IPS-20b (cell line): ENCODE measurements around the gene RCAN2.

Source experiments
- H3K27ac ChIP-seq: one replicate; pipeline ENCODE4 v1.5.1; 2013; ENCODE audit warnings: low read length
- H3K27me3 ChIP-seq: 2 replicates; pipeline ENCODE4 v1.6.1; 2013; ENCODE audit warnings: mild to moderate bottlenecking, low read length, inconsistent platforms; ENCODE audit not compliant: insufficient read depth
- H3K36me3 ChIP-seq: 2 replicates; pipeline ENCODE4 v1.6.1; 2013; ENCODE audit warnings: low read depth, mild to moderate bottlenecking, inconsistent platforms, low read length, moderate library complexity; ENCODE audit not compliant: insufficient read depth
- H3K4me1 ChIP-seq: 2 replicates; pipeline ENCODE4 v1.6.1; 2013; ENCODE audit warnings: mild to moderate bottlenecking, control low read depth, inconsistent platforms, low read length, moderate library complexity; ENCODE audit not compliant: insufficient read depth
- H3K4me3 ChIP-seq: 2 replicates; pipeline ENCODE4 v1.5.1; 2013; ENCODE audit warnings: mild to moderate bottlenecking, low read length, inconsistent platforms
- H3K9ac ChIP-seq: 2 replicates; pipeline ENCODE4 v1.6.1; 2013; ENCODE audit warnings: low read depth, mild to moderate bottlenecking, inconsistent platforms, low read length, moderate library complexity
- H3K9me3 ChIP-seq: 2 replicates; pipeline ENCODE4 v1.6.1; 2013; ENCODE audit warnings: mild to moderate bottlenecking, low read depth, low read length, inconsistent platforms; ENCODE audit not compliant: insufficient read depth

The RCAN2 gene

DNA sequence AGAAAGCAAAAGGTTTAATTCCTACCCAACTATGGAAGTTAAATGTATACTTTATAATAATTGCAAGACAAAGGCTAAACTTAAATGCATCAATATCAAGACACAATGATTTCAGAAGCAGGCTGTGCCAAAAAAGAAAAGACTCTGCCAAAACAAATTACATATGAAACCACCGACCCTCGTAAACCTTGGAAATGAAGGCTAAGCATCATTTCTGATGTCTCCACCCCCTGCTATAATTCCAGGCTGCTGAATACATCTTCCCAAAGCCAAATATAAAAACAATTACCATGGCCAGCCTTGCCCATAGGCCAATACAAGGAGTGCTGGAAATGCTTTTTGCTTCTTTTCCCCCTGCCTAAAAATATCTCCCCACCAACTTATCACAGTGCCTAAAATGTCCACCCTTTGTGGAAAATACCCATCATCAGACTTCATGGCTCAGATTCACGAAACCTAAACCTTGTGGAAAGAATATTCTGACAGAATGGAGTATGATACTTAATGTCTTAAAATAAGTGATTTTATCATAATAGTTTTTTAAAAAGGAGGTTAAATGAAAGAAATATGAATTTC, 37.4 kb downstream of the RCAN2 start:
- Histone ChIP-seq H3K9me3 (peaks cover 5% of the 10 kb centered on the region; the same call in 1 of the 2 replicates), H3K4me1 (no peaks in the 10 kb centered on the region), H3K9ac (no peak overlapping the region), H3K27ac (no peak overlapping the region), H3K36me3 (no peaks in the 10 kb centered on the region), H3K27me3 (no peaks in the 10 kb centered on the region), H3K4me3 (no peak overlapping the region)

DNA sequence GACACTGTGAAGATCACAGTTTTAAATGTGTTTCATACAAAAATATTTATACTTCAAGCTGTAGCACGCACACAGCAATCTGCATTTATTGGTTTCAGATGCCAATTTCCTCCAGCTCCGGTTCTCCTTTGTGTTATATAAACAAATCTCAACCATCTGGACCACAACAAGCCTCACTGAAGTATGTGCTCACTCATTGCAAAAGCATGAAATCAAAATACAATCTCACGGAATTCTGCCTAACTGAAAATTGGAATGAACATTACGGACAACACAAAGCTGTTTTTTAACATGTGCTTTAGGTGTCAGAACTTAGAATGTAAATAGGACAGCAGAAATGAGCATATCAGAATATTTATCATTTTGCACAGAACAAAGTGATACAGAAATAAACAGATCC, 38.0 kb downstream of the RCAN2 start:
- no peak overlapping the region for H3K4me3 ChIP-seq
- H3K9ac ChIP-seq, result no peak overlapping the region
- no peaks in the 10 kb centered on the region for H3K36me3 ChIP-seq
- no peaks in the 10 kb centered on the region for H3K27me3 ChIP-seq
- no peak overlapping the region for H3K27ac ChIP-seq
- no peaks in the 10 kb centered on the region for H3K4me1 ChIP-seq
- H3K9me3 ChIP-seq, result peaks cover 5% of the 10 kb centered on the region; the same call in 1 of the 2 replicates

DNA sequence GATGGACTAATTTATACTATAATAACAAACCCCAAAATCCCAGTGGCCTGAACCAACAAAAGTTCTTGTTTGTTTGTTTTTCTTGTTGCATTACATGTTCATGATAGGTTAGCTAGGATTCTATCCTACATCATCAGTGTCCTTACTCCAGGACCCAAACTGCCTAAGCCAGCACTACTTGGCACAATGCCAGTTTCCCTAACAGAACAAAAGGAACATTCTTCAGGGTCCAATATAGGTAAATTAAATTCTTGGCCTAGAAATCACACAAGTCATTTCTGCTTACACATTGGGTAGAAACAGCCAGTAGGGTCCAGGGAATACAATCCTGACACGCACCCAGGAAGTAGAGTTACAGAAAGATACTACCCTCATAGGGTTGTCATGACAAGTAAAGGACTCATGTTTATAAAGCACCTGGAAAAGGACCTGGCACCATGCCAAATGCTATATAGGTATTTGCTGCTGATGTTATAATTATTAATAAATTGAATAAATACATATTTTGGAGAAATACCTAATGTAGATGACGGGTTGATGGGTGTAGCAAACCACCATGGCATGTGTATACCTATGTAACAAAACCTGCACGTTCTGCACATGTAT, 38.8 kb downstream of the RCAN2 start:
- peaks cover 5% of the 10 kb centered on the region for H3K9me3 ChIP-seq
- H3K9ac ChIP-seq, result no peak overlapping the region
- H3K4me1 ChIP-seq, result no peaks in the 10 kb centered on the region
- H3K27me3 ChIP-seq, result no peaks in the 10 kb centered on the region
- no peaks in the 10 kb centered on the region for H3K36me3 ChIP-seq
- no peak overlapping the region for H3K4me3 ChIP-seq
- no peak overlapping the region for H3K27ac ChIP-seq

DNA sequence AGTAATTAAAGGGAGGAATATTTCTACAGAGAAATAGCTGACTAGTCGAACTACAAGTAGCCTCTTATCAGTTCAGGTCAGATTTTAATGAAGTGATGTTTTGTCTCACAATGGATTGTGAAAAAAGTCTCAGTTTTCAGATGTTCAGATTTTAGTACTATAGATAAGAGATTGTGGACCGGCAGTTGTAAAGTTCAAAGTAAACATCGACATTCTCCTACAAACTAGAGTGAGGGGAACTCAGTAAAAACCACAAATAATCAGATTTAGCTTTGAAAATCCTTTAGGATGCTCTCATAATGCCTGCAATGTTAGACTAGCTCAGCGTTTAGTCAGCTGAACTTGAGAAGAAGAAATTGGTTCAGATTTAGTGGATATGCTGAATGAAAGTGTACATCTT, 39.9 kb downstream of the RCAN2 start:
- H3K9ac ChIP-seq, result no peak overlapping the region
- H3K9me3 ChIP-seq, result peaks cover 5% of the 10 kb centered on the region
- H3K27me3 ChIP-seq, result no peaks in the 10 kb centered on the region
- H3K4me3 ChIP-seq, result no peak overlapping the region
- no peaks in the 10 kb centered on the region for H3K4me1 ChIP-seq
- H3K27ac ChIP-seq, result no peak overlapping the region
- no peaks in the 10 kb centered on the region for H3K36me3 ChIP-seq

DNA sequence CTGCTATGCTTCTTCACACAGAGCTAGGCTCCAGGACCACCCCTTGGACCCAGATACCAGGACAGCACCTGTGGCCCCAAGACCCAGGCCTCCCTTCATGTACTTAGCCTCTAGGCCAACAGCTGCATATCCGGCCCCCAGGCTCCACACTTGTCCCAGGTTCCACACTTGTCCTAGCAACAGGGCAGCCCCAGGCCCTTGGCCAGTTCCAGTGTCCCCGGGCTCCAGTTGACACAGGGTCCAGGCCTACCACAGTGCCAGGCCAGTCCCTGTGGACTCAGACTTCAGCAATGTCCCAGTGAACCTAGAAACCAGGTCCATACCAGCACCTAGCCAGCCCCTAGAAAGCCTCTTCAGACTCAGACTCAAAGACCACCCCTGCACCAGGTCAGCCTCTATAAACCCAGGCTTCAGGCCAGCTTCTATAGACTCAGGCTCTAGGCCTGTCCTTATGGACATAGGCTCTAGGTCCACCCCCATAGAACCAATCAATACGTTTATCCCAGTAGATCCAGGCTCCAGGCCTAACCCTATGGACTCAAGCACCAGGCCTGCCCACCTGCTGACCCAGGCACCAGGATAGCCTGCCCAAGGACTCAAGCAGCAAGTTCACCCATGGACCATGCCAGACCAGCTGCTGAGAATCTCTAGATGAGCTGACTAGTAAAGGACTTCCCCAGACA, 46.3 kb downstream of the RCAN2 start:
- Histone ChIP-seq H3K4me1 (no peaks in the 10 kb centered on the region), H3K9ac (no peak overlapping the region), H3K27me3 (no peaks in the 10 kb centered on the region), H3K27ac (no peak overlapping the region), H3K4me3 (no peak overlapping the region), H3K9me3 (peaks cover 5% of the 10 kb centered on the region), H3K36me3 (no peaks in the 10 kb centered on the region)

DNA sequence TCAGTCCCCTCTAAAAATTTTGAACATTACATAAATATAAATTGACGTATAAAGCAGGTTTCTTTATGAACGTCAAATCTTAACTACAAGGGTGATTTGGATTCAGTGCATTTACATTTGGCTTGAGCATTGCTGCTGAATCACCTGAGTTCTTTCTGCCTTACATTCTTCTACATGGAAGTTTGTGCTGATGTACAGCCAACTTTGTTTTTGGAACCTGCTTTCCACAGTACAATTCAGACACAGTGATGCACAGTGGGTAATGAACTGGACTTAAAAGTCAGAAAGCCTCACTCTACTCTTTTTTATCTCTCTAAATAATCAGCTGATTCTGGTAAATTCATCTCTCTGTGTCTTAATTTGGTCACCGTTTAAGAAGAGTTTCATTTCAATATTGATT, 47.6 kb downstream of the RCAN2 start:
- Histone ChIP-seq H3K9ac (no peak overlapping the region), H3K4me1 (no peaks in the 10 kb centered on the region), H3K9me3 (no peaks in the 10 kb centered on the region; the same call in 1 of the 2 replicates), H3K36me3 (no peaks in the 10 kb centered on the region), H3K27ac (no peak overlapping the region), H3K27me3 (no peaks in the 10 kb centered on the region), H3K4me3 (no peak overlapping the region)

DNA sequence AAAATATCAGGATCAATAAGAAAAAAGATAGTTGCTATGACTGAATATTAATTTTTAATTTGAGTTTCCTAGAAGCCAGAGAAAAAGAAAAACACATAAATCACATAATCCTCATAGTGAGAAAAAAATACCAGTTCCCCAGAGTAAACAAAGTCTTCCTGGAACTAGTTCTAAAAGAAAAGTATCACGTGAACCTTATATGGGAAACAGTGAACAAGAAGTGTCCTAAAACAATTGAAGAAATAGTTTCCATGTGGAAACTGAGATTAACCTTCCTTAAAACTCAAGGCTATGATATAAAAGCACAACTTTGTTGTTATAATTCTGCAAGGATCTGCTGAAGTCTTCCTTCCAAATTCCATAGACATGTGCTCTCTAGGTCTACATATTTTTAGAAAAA, 50.6 kb downstream of the RCAN2 start:
- Histone ChIP-seq H3K9ac (no peak overlapping the region), H3K9me3 (no peaks in the 10 kb centered on the region), H3K4me1 (peaks cover 4% of the 10 kb centered on the region; the same call in 1 of the 2 replicates), H3K27ac (no peak overlapping the region), H3K27me3 (no peaks in the 10 kb centered on the region), H3K4me3 (no peak overlapping the region), H3K36me3 (no peaks in the 10 kb centered on the region)

DNA sequence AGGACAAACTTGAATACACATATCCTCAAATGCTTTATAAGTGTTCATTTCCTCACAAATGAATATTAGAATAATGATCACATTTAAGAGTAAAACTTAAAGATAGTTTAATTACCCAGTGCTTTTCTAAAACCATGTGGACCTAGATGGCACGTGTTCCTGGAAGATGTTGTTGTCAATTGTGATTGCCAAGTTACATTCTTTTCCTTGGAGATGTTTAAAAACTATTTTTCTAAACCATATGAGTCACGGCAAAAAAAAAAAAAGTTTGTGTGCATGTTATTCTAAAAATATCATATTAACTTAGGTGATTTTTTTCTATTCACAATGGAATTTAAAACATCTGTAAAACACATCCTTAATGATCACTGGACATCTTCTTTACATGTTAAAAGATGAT, 51.1 kb downstream of the RCAN2 start:
- no peak overlapping the region for H3K9ac ChIP-seq
- H3K36me3 ChIP-seq, result no peaks in the 10 kb centered on the region
- no peak overlapping the region for H3K27ac ChIP-seq
- no peaks in the 10 kb centered on the region for H3K27me3 ChIP-seq
- peaks cover 8% of the 10 kb centered on the region; the same call in 1 of the 2 replicates for H3K4me1 ChIP-seq
- no peaks in the 10 kb centered on the region for H3K9me3 ChIP-seq
- H3K4me3 ChIP-seq, result no peak overlapping the region

DNA sequence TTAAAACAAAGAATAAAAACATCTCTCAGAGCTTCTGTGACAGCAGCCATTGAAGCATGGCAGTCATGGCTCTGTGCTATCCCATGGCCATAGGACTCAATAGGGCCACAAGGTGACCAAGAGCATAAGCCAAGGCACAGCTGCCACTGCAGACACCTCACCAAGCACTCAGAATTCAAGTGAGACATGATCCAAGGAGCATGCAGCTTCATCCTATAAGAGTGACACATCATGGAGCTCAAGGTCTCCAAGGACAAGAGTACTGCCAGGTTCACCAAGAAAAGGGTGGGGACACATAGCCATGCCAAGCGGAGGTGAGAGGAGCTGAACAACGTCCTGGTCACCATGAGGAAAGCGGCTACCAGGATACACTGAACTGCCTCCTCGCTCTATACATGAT, 53.0 kb downstream of the RCAN2 start:
- Histone ChIP-seq H3K4me1 (peaks cover 8% of the 10 kb centered on the region; the same call in 1 of the 2 replicates), H3K4me3 (no peak overlapping the region), H3K9me3 (no peaks in the 10 kb centered on the region), H3K27me3 (no peaks in the 10 kb centered on the region), H3K27ac (no peak overlapping the region), H3K36me3 (no peaks in the 10 kb centered on the region), H3K9ac (no peak overlapping the region)

DNA sequence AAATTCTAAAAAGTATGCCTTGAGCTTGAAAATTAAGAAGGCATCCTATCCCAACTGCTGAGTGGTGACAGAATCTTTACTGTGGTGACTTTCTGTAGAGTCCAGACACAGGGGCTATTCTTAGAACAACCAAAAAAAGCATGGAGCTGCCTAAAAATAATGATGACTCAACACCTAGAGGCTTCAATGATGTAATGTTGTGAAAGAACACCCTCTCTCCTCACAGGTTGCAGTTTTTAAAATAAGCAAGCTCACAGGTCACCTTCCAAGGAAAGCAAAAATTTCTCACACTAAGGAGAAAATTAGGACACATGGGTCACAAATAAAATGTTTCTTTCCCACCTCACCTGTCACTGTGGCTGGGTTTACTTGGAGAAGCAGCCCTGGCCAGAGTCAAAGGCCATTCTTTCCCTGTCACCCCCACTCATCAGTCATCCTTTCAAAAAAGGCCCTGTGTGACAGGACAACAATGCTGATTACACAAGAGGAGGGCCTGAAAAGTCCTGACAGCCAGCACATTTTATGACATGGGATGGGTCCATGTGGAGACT, 53.5 kb downstream of the RCAN2 start:
- no peaks in the 10 kb centered on the region for H3K36me3 ChIP-seq
- no peaks in the 10 kb centered on the region for H3K27me3 ChIP-seq
- no peak overlapping the region for H3K9ac ChIP-seq
- no peaks in the 10 kb centered on the region for H3K9me3 ChIP-seq
- peaks cover 8% of the 10 kb centered on the region; the same call in 1 of the 2 replicates for H3K4me1 ChIP-seq
- H3K4me3 ChIP-seq, result no peak overlapping the region
- H3K27ac ChIP-seq, result no peak overlapping the region

DNA sequence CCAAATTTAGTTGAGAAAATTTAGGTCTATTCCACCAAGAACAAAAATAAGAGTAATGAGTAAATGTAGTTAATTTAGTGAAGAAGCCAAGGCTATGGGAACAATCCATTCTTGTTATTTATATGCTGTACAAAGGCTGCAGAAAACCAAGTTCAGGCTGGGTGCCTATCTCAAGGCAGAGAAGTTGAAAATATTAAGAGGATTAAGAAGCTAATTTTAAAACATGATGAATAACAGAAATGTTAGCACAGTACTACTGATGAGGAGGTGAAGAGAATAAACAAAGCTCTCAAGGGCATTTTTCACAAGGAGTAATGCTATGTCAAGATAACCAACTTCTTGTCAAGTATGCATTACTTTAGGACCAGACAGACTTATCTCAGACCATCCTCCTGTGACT, 68.6 kb downstream of the RCAN2 start:
- no peak overlapping the region for H3K9ac ChIP-seq
- no peaks in the 10 kb centered on the region for H3K27me3 ChIP-seq
- H3K36me3 ChIP-seq, result no peaks in the 10 kb centered on the region
- H3K27ac ChIP-seq, result no peak overlapping the region
- no peaks in the 10 kb centered on the region for H3K9me3 ChIP-seq
- H3K4me3 ChIP-seq, result no peak overlapping the region
- 0 out of 2 replicates have a peak, but pooled peaks cover 4% of the 10 kb centered on the region for H3K4me1 ChIP-seq

DNA sequence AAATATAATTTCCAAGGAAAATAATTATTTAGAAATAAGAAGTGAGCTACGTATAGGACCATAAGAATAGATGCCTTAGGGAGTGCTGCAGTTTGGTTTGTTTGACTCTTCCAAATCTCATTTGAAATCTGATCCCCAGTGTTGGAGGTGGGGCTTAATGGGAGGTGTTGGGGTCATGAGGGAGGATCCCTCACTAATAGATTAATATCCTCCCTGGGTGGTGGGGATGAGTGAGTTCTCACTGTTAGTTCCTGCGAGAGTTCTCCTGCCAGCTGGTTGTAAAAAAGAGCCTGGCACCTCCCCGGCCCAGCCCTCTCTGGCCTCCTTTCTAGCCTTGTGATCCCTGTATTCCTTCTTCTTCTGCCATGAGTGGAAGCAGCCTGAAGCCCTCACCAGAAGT, 69.3 kb downstream of the RCAN2 start:
- H3K27me3 ChIP-seq, result no peaks in the 10 kb centered on the region
- H3K4me1 ChIP-seq, result 0 out of 2 replicates have a peak, but pooled peaks cover 4% of the 10 kb centered on the region
- no peak overlapping the region for H3K4me3 ChIP-seq
- H3K9me3 ChIP-seq, result no peaks in the 10 kb centered on the region
- H3K27ac ChIP-seq, result no peak overlapping the region
- no peak overlapping the region for H3K9ac ChIP-seq
- H3K36me3 ChIP-seq, result no peaks in the 10 kb centered on the region
